Keratinocyte (primary cell): ENCODE results near the gene UBE2L6. TPM values are rescaled to one million over a fixed set of nuclear protein-coding genes. Genes with fewer than 3 reads are reported as not detected.
A peak's percentile ranks its signal among the peaks of the same experiment; 100 is the strongest.

Source experiments
- DNase-seq: peaks from one replicate; pipeline ENCODE4 v3.0.0-alpha.2; 2011; ENCODE audit warnings: low read depth, missing footprints, low spot score
- FAIRE-seq: peaks from 2 replicates; lab custom pipeline; 2011; peaks lifted over from hg19 to GRCh38; lab: Jason Lieb, UNC
- H2AFZ ChIP-seq: 2 replicates; pipeline ENCODE4 v1.6.0; 2012; ENCODE audit warnings: low read length, control low read depth, inconsistent platforms; ENCODE audit not compliant: control insufficient read depth
- H3K27ac ChIP-seq: 2 replicates; pipeline ENCODE4 v1.5.1; 2011; ENCODE audit warnings: low read length; ENCODE audit not compliant: control insufficient read depth, insufficient read depth
- H3K27me3 ChIP-seq: 3 replicates; pipeline ENCODE4 v1.6.0; 2011; ENCODE audit warnings: low read length; ENCODE audit not compliant: control insufficient read depth, insufficient read depth; ENCODE audit errors: extremely low read depth
- H3K36me3 ChIP-seq, 2 experiments: 2 replicates in 1 of 2; 3 replicates in 1 of 2; pipeline ENCODE4 v1.5.1; 2011; ENCODE audit warnings: low read length in 2 of 2, mild to moderate bottlenecking in 1 of 2; ENCODE audit not compliant: control insufficient read depth in 2 of 2, insufficient read depth in 2 of 2; ENCODE audit errors: extremely low read depth in 1 of 2
- H3K4me1 ChIP-seq: 3 replicates; pipeline ENCODE4 v1.5.1; 2011; ENCODE audit warnings: low read length; ENCODE audit not compliant: control insufficient read depth, insufficient read depth; ENCODE audit errors: extremely low read depth
- H3K4me2 ChIP-seq: 3 replicates; pipeline ENCODE4 v1.6.0; 2011; ENCODE audit warnings: low read depth, low read length; ENCODE audit not compliant: control insufficient read depth, insufficient read depth; ENCODE audit errors: extremely low read depth
- H3K4me3 ChIP-seq, 3 experiments: fragments of 200-600 bp in 1 of 3; sonication (generic) in 1 of 3; 2 replicates in 2 of 3; 3 replicates in 1 of 3; pipeline ENCODE4 v1.5.1; 2011 to 2016; ENCODE audit warnings: low read length in 3 of 3, mild to moderate bottlenecking in 3 of 3, control low read depth in 2 of 3, inconsistent platforms in 1 of 3, low read depth in 1 of 3, mixed read lengths in 1 of 3, mixed run types in 1 of 3, moderate library complexity in 1 of 3; ENCODE audit not compliant: control insufficient read depth in 2 of 3, insufficient read depth in 2 of 3; ENCODE audit errors: extremely low read depth in 1 of 3
- H3K79me2 ChIP-seq: 2 replicates; pipeline ENCODE4 v1.6.0; 2012; ENCODE audit warnings: low read length; ENCODE audit not compliant: control insufficient read depth, insufficient read depth
- H3K9ac ChIP-seq: 3 replicates; pipeline ENCODE4 v1.6.0; 2011; ENCODE audit warnings: low read length; ENCODE audit not compliant: control insufficient read depth, insufficient read depth; ENCODE audit errors: extremely low read depth
- H3K9me1 ChIP-seq: 3 replicates; pipeline ENCODE4 v1.6.0; 2011; ENCODE audit warnings: low read length; ENCODE audit not compliant: control insufficient read depth, insufficient read depth; ENCODE audit errors: extremely low read depth
- H3K9me3 ChIP-seq: 2 replicates; pipeline ENCODE4 v1.5.1; 2012; ENCODE audit warnings: low read depth, low read length; ENCODE audit not compliant: control insufficient read depth
- H4K20me1 ChIP-seq: 3 replicates; pipeline ENCODE4 v1.6.0; 2011; ENCODE audit warnings: low read length; ENCODE audit not compliant: control insufficient read depth, insufficient read depth; ENCODE audit errors: extremely low read depth
- EZH2 ChIP-seq: IDR thresholded peaks from one replicate; pipeline ENCODE4 v1.6.1; 2012; ENCODE audit warnings: inconsistent platforms, mild to moderate bottlenecking, low read length, moderate library complexity
- dilution Hi-C: fragments of 300-500 bp; cut with MboI; formaldehyde crosslinking; loops from one replicate; pipeline ENCODE4 v1.7.0; 2020; ENCODE audit warnings: low sequenced_read_pairs; ENCODE audit not compliant: extremely low pct_ligation_motif_present
- polyA plus RNA-seq, 5 experiments: library from polyadenylated mRNA; depleted of rRNA in 3 of 5; stranded (reverse) in 3 of 5; stranded (forward) in 1 of 5; unstranded in 1 of 5; fragments of >200 nt; gene quantifications; 1 replicate in 1 of 5; 2 replicates in 3 of 5; 3 replicates in 1 of 5; pipeline versions ENCODE4 v1.2.1 to v1.2.3, GENCODE V29; 2011 to 2012; ENCODE audit warnings: missing spikeins in 2 of 5, low read depth in 1 of 5, low replicate concordance in 1 of 5
- TF ChIP-seq, protein P1 (sequence below), 3 experiments: IDR thresholded peaks in 1 of 3; conservative IDR thresholded peaks in 1 of 3; optimal IDR thresholded peaks in 1 of 3; 2 replicates in 2 of 3; 3 replicates in 1 of 3; pipeline versions ENCODE3 to v1.5.1; 2011; ENCODE audit warnings: low read length in 3 of 3, mild to moderate bottlenecking in 3 of 3, moderate library complexity in 2 of 3, control low read depth in 1 of 3, inconsistent platforms in 1 of 3; ENCODE audit not compliant: insufficient read depth in 2 of 3; ENCODE audit errors: extremely low read depth in 1 of 3

The UBE2L6 gene
- polyA plus RNA-seq, 1 donor (not counting 4 experiments of a cell fraction or from before 2014, with no cell fraction given) = 56.6 TPM

DNA sequence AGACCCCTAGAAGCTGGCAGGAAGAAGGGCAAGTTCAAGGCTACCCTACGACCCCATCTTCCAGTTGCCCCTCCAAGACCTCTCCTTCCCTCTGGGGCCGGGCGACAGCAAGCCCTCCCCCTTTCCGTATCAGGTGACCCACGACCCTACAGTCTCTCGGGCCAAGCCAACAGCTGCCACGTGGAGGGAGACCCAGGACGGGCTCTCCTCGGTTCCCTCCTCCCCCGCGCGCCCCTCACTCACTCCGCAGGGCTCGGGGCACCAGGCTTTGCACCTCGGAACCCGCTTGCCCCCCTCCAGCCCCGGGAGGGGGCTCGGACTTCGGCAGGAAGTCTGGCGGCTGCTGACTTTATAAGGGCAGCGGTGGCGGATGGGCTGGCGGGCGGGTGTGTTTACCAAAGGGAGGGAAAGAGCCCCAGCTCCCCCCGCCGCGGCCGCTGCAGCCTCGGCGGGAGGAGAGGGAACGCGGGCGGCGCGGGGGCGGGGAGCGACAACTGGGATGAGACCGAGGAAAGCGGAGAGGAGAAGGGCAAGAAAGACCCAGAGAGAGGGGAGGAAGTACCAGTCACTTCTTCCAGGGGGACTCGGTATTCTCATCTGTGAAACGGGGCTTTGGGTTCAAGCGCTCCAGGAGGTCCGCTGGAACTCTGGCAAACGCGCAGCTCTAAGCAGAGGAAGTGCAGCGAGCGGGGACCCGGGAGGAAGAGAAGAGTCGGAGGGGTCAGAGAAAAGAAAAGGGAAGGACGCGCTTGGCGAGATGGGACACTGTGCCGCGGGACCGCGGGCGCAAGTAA lies 52.7 kb downstream of the UBE2L6 start:
- Histone ChIP-seq H3K79me2 (no peaks in the 10 kb centered on the region), H3K9ac (peak overlapping the region; percentile 61), H3K9me3 (no peaks in the 10 kb centered on the region), H3K9me1 (no peaks in the 10 kb centered on the region), H3K4me2 (peak overlapping the region; percentile 90), H3K27me3 (peaks cover 23% of the 10 kb centered on the region), H2AFZ (peak overlapping the region; percentile 90), H3K36me3 (no peaks in the 10 kb centered on the region), H3K27ac (no peak overlapping the region), H3K4me3 (peak overlapping the region; percentile 50 to 78 (median 72)), H3K4me1 (peaks cover 4% of the 10 kb centered on the region), H4K20me1 (no peaks in the 10 kb centered on the region)
- FAIRE-seq (no peak), DNase-seq (no peak)
- dilution Hi-C loops = no loop called here
- TF ChIP-seq, protein P1, sequence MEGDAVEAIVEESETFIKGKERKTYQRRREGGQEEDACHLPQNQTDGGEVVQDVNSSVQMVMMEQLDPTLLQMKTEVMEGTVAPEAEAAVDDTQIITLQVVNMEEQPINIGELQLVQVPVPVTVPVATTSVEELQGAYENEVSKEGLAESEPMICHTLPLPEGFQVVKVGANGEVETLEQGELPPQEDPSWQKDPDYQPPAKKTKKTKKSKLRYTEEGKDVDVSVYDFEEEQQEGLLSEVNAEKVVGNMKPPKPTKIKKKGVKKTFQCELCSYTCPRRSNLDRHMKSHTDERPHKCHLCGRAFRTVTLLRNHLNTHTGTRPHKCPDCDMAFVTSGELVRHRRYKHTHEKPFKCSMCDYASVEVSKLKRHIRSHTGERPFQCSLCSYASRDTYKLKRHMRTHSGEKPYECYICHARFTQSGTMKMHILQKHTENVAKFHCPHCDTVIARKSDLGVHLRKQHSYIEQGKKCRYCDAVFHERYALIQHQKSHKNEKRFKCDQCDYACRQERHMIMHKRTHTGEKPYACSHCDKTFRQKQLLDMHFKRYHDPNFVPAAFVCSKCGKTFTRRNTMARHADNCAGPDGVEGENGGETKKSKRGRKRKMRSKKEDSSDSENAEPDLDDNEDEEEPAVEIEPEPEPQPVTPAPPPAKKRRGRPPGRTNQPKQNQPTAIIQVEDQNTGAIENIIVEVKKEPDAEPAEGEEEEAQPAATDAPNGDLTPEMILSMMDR (optimal IDR thresholded peaks at IDR 0.05 in 1 of 3, IDR thresholded peaks at IDR 0.05 in 1 of 3, conservative IDR thresholded peaks at IDR 0.05 in 1 of 3; ENCODE audit: extremely low read depth in 1 of 3, insufficient read depth in 2 of 3, low read length in 3 of 3) = no peak
- peak; percentile 57 for TF ChIP-seq EZH2

DNA sequence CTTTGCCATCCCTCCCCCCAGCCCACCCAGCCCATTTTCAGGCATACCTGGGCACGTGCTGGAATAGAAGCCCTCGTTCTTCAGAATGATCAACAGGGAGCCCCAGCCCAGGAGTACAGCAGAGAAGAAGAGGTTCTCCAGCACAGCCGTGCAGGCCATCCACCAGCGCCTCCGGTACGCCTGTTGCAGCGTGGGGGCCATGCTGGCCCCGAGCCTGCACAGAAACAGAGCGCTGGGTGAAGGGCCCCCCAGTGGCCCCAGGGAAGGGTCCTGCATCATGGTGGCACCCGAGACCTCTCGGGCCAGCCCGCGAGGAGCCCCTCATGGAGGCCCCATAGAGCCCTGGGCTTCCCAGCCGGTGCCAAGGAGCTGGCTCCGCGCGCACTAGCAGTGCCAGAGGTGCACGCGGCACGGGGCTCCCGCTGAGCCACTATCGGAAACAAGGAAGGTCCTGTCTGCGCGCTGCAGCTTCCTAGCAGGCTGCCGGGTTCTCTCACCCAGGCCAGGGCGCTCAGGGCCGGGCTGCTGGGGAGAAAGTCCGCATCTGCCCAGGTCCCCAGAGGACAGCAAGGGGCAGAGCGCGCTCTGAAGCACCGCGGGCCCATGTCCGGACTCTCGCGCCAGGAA lies 53.4 kb downstream of the UBE2L6 start:
- no peak for FAIRE-seq
- dilution Hi-C loops = no loop called here

More for the DNA sequence above, 53.4 kb downstream of the UBE2L6 start:
- peak overlapping the region; percentile 90 for H2AFZ ChIP-seq
- peaks cover 23% of the 10 kb centered on the region for H3K27me3 ChIP-seq
- H3K9me3 ChIP-seq = no peaks in the 10 kb centered on the region
- no peaks in the 10 kb centered on the region for H3K9me1 ChIP-seq
- no peaks in the 10 kb centered on the region for H3K79me2 ChIP-seq
- H3K36me3 ChIP-seq = no peaks in the 10 kb centered on the region
- H4K20me1 ChIP-seq = no peaks in the 10 kb centered on the region
- peak overlapping the region; percentile 90 for H3K4me2 ChIP-seq
- H3K9ac ChIP-seq = no peak overlapping the region
- H3K4me1 ChIP-seq = peaks cover 4% of the 10 kb centered on the region
- peak overlapping the region; percentile 50 to 78 (median 72) for H3K4me3 ChIP-seq
- no peak for DNase-seq
- TF ChIP-seq, protein P1 (optimal IDR thresholded peaks at IDR 0.05 in 1 of 3, IDR thresholded peaks at IDR 0.05 in 1 of 3, conservative IDR thresholded peaks at IDR 0.05 in 1 of 3; ENCODE audit: extremely low read depth in 1 of 3, insufficient read depth in 2 of 3, low read length in 3 of 3) = no peak
- no peak for TF ChIP-seq EZH2
- H3K27ac ChIP-seq = no peak overlapping the region
